HG03159 (cell line): Measurements from ENCODE around the gene UNC119B.
"Not testable (repeated sequence)": the region's sequence is repeated elsewhere in the genome, so short reads cannot be mapped to it uniquely, and the experiment has no call there.

Experiments used
- ATAC-seq: cut with Tn5 transposase; IDR thresholded peaks from one replicate; pipeline ENCODE4 v1.9.1; 2021; ENCODE audit warnings: mild to moderate bottlenecking, moderate library complexity; ENCODE audit not compliant: unreplicated experiment

UNC119B gene

GRCh38 chr12:120718055-120718454 is 7.8 kb downstream of the UNC119B start:
- no peak for ATAC-seq

GRCh38 chr12:120719072-120719471 is 8.8 kb downstream of the UNC119B start:
- no peak for ATAC-seq

GRCh38 chr12:120719496-120720233 is 9.4 kb downstream of the UNC119B start:
- no peak for ATAC-seq

- no peak for ATAC-seq
These were observed 10.2 kb downstream of the UNC119B start for GRCh38 chr12:120720234-120720986.

- ATAC-seq = no peak
These were observed 10.9 kb downstream of the UNC119B start for GRCh38 chr12:120720987-120721801.

- ATAC-seq = no peak
These were observed 11.6 kb downstream of the UNC119B start for GRCh38 chr12:120721866-120722265.

- ATAC-seq = no peak
These were observed 12.5 kb downstream of the UNC119B start for GRCh38 chr12:120722784-120723183.

GRCh38 chr12:120724720-120725119 is 14.5 kb downstream of the UNC119B start:
- no peak for ATAC-seq

GRCh38 chr12:120725151-120725658 is 14.9 kb downstream of the UNC119B start:
- no peak for ATAC-seq

- ATAC-seq = peak; percentile 96
These were observed 15.6 kb downstream of the UNC119B start, which contains the start of gene ACADS for GRCh38 chr12:120725659-120726509. ACADS (plus strand) TSS chr12:120725826; CDS start chr12:120725886, 60 bp downstream.

GRCh38 chr12:120726510-120726793 is 16.2 kb downstream of the UNC119B start:
- ATAC-seq = no peak

GRCh38 chr12:120726961-120727360 is 16.7 kb downstream of the UNC119B start:
- no peak for ATAC-seq

- not testable (repeated sequence) for ATAC-seq
These were observed 21.9 kb downstream of the UNC119B start for GRCh38 chr12:120732198-120732597.

GRCh38 chr12:120733574-120733973 is 23.3 kb downstream of the UNC119B start:
- ATAC-seq = no peak

- ATAC-seq = no peak
These were observed 24.0 kb downstream of the UNC119B start for GRCh38 chr12:120734210-120734609.

- no peak for ATAC-seq
These were observed 24.9 kb downstream of the UNC119B start for GRCh38 chr12:120735181-120735580.

- no peak for ATAC-seq
These were observed 26.4 kb downstream of the UNC119B start for GRCh38 chr12:120736404-120737331.

- no peak for ATAC-seq
These were observed 27.4 kb downstream of the UNC119B start for GRCh38 chr12:120737557-120738251.
